Renal pelvis (tissue), 4 donors: ENCODE measurements around the gene PHLPP1. TPM values are rescaled to one million over a fixed set of nuclear protein-coding genes. Genes with fewer than 3 reads are reported as not detected.
"Not testable (repeated sequence)": the region's sequence is repeated elsewhere in the genome, so short reads cannot be mapped to it uniquely, and the experiment has no call there.

Experiments used
- DNase-seq: peaks from one replicate; pipeline ENCODE4 v3.0.0-alpha.2; 2013
- polyA plus RNA-seq, 3 donors: library from polyadenylated mRNA; unstranded; fragments of 120-200 nt; gene quantifications; one replicate each; pipeline ENCODE4 v1.2.1, GENCODE V29; 2013; ENCODE audit not compliant: insufficient read length in 3 of 3

The PHLPP1 gene
- polyA plus RNA-seq, 3 donors, result 15.3 to 17.9 (median 16.9) TPM

- DNase-seq, result no peak
Measured at GRCh38 chr18:62881509-62882016, 166.2 kb downstream of the PHLPP1 start.

GRCh38 chr18:62883937-62884735, 168.8 kb downstream of the PHLPP1 start:
- DNase-seq, result no peak

GRCh38 chr18:62885804-62886203, 170.5 kb downstream of the PHLPP1 start:
- DNase-seq, result no peak

DNA sequence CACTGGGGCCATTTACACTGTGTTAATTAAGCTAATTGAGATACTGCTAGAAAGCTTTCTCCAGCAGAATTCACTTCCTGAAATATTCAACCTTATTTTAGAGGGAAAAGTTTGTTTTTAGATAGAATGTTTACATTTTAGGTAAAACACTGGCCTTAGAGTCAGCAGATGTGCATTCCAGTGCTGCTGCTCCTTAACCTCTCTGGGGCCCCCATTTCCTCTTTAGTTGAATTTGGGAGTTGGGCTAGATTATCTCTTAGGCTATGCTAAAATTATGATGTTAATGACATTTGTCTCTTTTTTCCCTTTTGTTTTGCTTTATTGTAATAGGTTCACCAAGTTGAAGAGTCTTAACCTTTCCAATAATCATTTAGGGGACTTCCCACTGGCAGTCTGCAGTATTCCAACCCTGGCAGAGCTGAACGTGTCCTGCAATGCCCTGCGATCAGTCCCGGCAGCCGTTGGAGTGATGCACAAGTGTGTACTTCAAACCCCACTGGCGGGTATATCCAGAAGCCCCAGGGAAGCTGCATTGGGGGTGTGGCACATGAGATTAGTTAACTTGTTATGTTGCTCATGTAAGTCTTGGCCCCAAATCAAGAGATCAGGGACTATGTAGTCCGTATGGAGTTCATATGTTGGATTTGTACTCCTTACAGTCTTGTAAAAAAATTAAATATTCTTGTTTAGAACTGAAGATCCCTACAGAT, 179.5 kb downstream of the PHLPP1 start:
- no peak for DNase-seq

DNA sequence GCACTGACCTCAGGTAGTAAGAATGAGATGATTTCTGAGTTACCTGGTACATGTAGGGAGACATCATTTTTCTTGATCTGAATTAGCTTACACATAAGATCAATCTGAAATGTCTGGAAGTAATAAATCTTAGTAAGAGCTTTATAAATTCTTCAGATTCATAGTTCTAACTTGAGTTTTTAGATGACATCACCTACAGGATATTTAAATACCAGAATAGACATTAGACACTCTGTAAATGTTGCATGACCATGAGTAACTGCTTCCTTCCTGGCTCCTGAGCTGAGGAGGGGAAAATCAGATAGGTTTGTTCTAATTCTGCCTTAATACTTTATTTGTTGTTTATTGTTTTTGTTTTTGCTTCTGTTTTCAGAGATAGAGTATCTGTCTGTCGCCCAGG, 181.8 kb downstream of the PHLPP1 start:
- DNase-seq, result no peak

DNA sequence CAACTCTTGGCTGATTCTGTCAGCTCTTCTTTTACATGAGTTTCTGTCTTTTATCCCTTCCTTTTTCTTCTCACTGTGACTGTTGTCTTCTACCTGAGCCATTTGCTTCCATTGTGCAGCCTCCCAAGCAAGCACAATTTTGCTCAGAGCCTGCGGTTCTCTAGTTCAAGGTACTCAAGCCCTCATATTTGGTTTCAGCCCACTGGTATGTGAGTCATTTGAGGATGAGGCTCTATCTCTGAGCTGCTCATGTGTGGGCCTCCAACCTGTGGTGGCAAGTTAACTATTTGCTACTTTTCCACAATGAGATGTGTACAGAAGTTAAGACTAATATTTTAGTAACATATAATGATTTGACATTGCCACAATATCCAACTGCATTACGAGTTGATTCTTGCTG, 183.0 kb downstream of the PHLPP1 start:
- DNase-seq, result no peak

GRCh38 chr18:62899534-62899933, 184.2 kb downstream of the PHLPP1 start:
- DNase-seq, result no peak

GRCh38 chr18:62900132-62900883, 185.0 kb downstream of the PHLPP1 start:
- DNase-seq, result no peak

DNA sequence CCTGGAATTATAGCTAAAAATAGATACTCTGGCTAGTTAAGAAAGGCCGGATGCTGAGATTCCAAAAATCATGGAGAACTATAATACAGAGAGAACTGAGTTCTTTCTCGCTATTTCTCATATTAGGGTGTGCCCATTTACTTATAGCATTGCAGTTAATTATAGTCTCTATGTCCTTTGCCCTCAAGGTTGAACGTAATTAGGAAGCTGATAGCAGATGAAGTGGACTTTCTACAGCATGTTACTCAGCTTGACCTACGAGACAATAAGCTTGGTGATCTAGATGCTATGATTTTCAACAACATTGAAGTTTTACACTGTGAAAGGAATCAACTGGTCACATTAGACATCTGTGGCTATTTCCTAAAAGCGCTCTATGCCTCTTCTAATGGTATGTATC, 187.4 kb downstream of the PHLPP1 start:
- DNase-seq, result no peak

DNA sequence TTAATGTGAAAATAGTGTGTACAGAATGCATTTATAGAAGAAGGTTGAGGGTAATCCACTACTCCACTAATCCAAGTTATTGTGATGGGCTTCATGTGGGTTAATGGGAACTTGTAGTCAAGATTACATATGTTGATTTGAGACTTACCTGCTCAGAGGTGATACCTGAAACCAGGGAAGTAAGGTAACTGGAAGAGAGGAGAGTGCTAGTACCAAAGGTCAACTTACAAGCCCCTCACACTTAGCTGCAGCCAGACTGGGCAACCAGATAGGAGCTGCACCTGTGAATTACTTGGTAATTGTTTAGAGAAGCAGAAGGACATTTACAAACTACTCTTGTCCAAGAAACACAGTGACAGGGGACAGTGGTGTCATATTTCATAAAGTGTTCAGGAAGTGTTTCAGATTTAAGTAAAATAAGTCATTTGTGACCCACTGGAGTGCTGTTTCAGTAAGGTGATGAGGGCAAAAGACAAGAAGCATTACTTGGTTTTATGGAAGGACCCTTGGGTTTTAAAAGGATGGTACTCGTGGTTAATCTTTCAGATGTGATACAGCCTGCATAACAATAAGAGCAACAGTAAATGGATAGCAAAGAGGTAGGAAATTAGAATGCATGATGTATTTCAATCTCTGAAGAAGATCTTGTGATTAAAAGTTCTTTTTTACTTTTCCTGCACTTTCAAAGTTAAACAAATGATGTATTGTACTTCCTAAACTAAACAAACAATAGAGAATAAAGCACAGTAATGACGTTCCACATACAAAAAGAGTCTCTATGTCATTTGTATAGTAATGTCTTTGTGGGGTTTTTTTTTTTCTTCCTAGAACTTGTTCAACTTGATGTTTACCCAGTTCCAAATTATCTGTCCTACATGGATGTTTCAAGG, 189.3 kb downstream of the PHLPP1 start:
- no peak for DNase-seq

GRCh38 chr18:62912885-62913284, 197.5 kb downstream of the PHLPP1 start:
- no peak for DNase-seq

DNA sequence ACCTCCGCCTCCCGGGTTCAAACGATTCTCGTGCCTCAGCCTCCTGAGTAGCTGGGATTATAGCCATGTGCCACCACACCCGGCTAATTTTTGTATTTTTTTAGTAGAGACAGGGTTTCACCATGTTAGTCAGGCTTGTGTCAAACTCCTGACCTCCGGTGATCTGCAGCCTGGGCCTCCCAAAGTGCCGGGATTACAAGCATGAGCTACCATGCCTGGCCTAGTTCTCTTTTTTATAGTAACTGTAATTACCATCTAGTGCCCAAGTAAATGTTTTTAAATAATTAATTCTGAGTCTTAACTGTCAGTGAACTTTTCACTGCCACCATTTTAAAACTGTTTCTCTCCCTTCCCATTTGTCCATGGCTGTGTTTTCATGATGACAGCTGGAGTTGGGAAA, 198.5 kb downstream of the PHLPP1 start:
- not testable (repeated sequence) for DNase-seq

- no peak for DNase-seq
Measured at GRCh38 chr18:62914871-62915392, 199.6 kb downstream of the PHLPP1 start.

- DNase-seq, result no peak
Measured at GRCh38 chr18:62918361-62918760, 203.0 kb downstream of the PHLPP1 start.

- DNase-seq, result peak; percentile 21
Measured at GRCh38 chr18:62919109-62919838, 203.9 kb downstream of the PHLPP1 start.

DNA sequence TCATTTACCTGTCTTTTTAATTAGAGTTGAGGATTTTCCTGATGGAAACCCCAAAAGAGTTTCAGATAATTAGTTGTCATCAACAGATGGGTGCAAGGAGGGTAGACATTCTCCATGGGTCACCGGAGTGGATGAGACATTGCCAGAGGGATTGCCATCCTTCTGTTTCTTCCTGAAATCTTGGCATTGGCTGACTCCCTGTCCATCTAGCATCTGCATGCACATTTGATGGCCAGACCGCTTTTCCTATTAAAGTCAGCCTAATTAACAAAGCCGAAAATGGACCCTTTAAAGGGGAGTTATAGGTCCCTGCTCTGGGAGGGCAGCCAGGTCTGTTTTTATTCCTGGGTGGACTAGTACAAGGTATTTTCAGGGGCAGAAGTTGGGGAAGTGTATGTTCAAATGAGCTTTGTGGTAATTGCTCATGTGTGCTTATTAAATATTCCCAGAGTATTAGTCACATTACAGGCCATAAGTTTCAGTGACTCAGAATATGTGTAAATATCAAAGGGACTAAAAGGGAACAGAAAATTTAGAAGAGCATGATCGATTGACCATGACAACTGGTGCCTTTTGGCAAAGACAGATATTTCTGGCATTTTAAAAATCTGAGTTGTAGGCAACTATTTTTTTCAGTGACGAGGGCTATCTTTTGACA, 209.8 kb downstream of the PHLPP1 start:
- DNase-seq, result no peak

- DNase-seq, result no peak
Measured at GRCh38 chr18:62928326-62928725, 213.0 kb downstream of the PHLPP1 start.

DNA sequence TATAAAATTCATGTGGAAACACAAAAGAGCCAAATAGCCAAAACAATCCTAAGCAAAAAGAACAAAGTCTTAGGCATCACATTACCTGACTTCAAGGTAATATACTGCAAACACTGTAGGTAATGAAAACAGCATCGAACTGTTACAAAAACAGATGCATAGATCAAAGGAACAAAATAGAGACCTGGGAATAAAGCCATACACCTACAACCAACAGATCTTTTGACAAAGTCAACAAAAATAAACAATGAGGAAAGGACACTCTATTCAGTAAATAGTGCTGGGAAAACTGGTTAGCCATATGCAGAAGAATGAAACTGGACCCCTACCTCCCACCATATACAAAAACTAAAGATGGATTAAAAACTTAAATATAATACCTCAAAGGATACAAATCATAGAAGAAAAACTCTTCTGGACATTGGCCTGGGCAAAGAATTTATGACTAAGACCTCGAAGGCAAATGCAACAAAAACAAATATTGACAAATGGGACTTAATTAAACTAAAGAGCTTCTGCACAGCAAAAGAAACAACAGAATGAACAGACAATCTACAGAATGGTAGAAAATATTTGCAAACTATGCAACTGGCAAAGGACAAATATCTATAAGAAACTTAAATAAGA, 218.0 kb downstream of the PHLPP1 start:
- no peak for DNase-seq

- DNase-seq, result no peak
Measured at GRCh38 chr18:62935994-62936393, 220.7 kb downstream of the PHLPP1 start.
